Activated CD4-positive, alpha-beta T cell treated with anti-CD3 and anti-CD28 coated beads for 36 hours (primary cell): ENCODE data around the gene TRIM62. TPM values are rescaled to one million over a fixed set of nuclear protein-coding genes. Genes with fewer than 3 reads are reported as not detected.
A peak's percentile ranks its signal among the peaks of the same experiment; 100 is the strongest.

Experiments
- ATAC-seq: fragments of 200-7000 bp; cut with Tn5 transposase; one replicate; pipeline ENCODE4 v1.10.0; 2021; ENCODE audit warnings: mild to moderate bottlenecking, moderate library complexity
- CTCF ChIA-PET: fragments of 350-600 bp; sonication (Branson Sonifier 250); formaldehyde crosslinking; loops from one replicate; lab custom pipeline; 2021; ENCODE audit warnings: antibody characterized with exemption; lab: Charles Lee
- POLR2A ChIA-PET: fragments of 350-600 bp; sonication (Branson Sonifier 250); formaldehyde crosslinking; loops from one replicate; lab custom pipeline; 2021; ENCODE audit warnings: antibody characterized with exemption, inconsistent platforms; lab: Charles Lee
- DNase-seq: peaks from one replicate; pipeline ENCODE4 v3.0.0-alpha.2; 2020
- H3K27ac Mint-ChIP-seq: one replicate; pipeline ENCODE4 v1.8.0; 2021; ENCODE audit warnings: mixed read lengths
- H3K27me3 Mint-ChIP-seq: one replicate; pipeline ENCODE4 v1.8.0; 2021; ENCODE audit warnings: mixed read lengths
- H3K36me3 Mint-ChIP-seq: one replicate; pipeline ENCODE4 v1.8.0; 2021; ENCODE audit warnings: low read depth, mixed read lengths
- H3K4me1 Mint-ChIP-seq: one replicate; pipeline ENCODE4 v1.8.0; 2021; ENCODE audit warnings: mixed read lengths
- H3K4me3 Mint-ChIP-seq: one replicate; pipeline ENCODE4 v1.8.0; 2021; ENCODE audit warnings: mild to moderate bottlenecking, moderate library complexity, mixed read lengths
- H3K9me3 Mint-ChIP-seq: one replicate; pipeline ENCODE4 v1.8.0; 2021; ENCODE audit warnings: low read depth, mixed read lengths
- intact Hi-C, 2 experiments: fragments of 100-400 bp; cut with DNase I in 1 of 2; cut with micrococcal nuclease in 1 of 2; formaldehyde crosslinking; loops; one replicate each; pipeline versions ENCODE4 v1.14.2 to v1.15.1; 2022 to 2024; cut with DNase I, micrococcal nuclease
- total RNA-seq, 2 experiments: library from RNA; stranded (reverse); gene quantifications; one replicate each; pipeline ENCODE4 v1.2.3, GENCODE V29; 2021

Gene TRIM62
- total RNA-seq, 2 experiments from 2014 or later: 3.6 to 3.7 TPM

DNA sequence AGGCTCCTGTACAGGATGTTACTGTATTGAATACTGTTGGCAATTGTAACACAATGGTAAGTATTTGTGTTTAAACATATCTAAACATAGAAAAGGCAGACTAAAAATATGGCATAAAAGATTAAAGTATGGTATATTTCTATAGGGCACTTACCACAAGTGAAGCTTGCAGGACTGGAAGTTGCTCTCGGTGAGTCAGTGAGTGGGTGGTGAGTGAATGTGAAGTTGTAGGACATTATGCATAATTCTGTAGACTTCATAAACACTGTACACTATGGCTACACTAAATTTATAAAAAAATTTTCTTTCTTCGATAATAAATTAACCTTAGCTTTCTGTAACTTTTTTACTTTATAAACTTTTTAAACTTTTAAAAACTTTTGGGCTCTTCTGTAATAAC is 13.7 kb upstream of the TRIM62 start:
- intact Hi-C loops: no loop called here
- POLR2A ChIA-PET: no interaction called here

DNA sequence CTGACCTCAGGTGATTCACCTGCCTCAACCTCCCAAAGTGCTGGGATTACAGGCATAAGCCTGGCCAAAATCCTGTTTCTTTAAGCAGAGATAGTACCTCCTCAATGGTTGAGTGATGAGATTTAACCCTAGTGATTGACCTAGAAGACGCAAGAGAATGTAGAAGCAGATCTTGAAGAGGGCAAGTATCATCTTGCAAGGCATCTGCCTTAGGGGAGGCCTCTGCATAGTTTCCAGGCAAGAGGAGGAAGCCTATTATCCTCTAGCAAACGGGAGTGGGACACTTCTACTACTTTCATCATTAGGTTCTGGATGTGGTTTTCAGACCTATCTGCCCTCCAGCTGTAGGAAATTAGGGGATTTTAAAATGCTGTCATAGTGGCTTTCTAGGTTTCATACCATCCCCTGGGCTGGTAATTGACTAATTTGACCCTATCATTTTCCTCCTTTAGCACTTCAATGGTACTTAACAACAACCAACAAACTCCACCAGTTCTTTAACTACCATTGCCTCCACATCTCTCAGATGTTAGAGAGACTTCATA is 10.0 kb upstream of the TRIM62 start:
- no peak overlapping the region for H3K27ac Mint-ChIP-seq
- POLR2A ChIA-PET: no interaction called here

More for the DNA sequence above, 13.7 kb upstream of the TRIM62 start:
- Mint-ChIP-seq H3K9me3 (no peaks in the 10 kb centered on the region), H3K4me1 (peaks cover 4% of the 10 kb centered on the region), H3K27me3 (peaks cover 9% of the 10 kb centered on the region), H3K4me3 (no peak overlapping the region), H3K27ac (no peak overlapping the region), H3K36me3 (no peaks in the 10 kb centered on the region)
- ATAC-seq (no peak), DNase-seq (peak; percentile 33)
- CTCF ChIA-PET: interaction anchor here (1.2 kb wide), 1 partner anchor 9 kb away, joined by 4 read pairs; no protein-coding TSS in a partner anchor

DNA sequence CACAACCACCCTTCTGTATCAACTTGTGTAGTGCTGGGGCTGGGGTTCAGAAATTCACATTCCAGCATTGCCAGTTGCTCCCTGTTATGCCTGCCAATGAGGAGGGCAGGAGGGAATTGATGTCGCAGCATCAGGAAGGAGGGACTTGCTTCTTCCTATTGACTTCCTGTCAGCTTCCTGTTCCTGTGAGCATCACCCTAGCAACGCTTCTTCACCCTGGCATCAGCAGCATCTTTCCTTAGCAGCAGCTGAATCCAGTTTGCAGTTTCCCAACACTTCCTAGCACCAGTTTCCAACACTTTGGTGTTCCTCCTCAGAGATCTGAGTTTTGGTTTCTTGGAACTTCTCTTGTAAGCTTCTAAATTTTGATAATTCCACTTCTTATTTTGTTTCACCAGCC is 8.9 kb upstream of the TRIM62 start:
- no peak for DNase-seq
- peaks cover 5% of the 10 kb centered on the region for H3K27me3 Mint-ChIP-seq
- CTCF ChIA-PET: no interaction called here
- no peaks in the 10 kb centered on the region for H3K36me3 Mint-ChIP-seq
- H3K4me1 Mint-ChIP-seq: peaks cover 5% of the 10 kb centered on the region
- no peak overlapping the region for H3K4me3 Mint-ChIP-seq
- ATAC-seq: no peak
- POLR2A ChIA-PET: no interaction called here
- intact Hi-C loops: no loop called here
- no peaks in the 10 kb centered on the region for H3K9me3 Mint-ChIP-seq
- H3K27ac Mint-ChIP-seq: no peak overlapping the region

More for the DNA sequence above, 10.0 kb upstream of the TRIM62 start:
- CTCF ChIA-PET: no interaction called here
- no peaks in the 10 kb centered on the region for H3K9me3 Mint-ChIP-seq
- intact Hi-C loops: no loop called here
- DNase-seq: no peak
- H3K4me1 Mint-ChIP-seq: peaks cover 5% of the 10 kb centered on the region
- ATAC-seq: no peak
- H3K27me3 Mint-ChIP-seq: peaks cover 5% of the 10 kb centered on the region
- H3K4me3 Mint-ChIP-seq: no peak overlapping the region
- H3K36me3 Mint-ChIP-seq: no peaks in the 10 kb centered on the region

DNA sequence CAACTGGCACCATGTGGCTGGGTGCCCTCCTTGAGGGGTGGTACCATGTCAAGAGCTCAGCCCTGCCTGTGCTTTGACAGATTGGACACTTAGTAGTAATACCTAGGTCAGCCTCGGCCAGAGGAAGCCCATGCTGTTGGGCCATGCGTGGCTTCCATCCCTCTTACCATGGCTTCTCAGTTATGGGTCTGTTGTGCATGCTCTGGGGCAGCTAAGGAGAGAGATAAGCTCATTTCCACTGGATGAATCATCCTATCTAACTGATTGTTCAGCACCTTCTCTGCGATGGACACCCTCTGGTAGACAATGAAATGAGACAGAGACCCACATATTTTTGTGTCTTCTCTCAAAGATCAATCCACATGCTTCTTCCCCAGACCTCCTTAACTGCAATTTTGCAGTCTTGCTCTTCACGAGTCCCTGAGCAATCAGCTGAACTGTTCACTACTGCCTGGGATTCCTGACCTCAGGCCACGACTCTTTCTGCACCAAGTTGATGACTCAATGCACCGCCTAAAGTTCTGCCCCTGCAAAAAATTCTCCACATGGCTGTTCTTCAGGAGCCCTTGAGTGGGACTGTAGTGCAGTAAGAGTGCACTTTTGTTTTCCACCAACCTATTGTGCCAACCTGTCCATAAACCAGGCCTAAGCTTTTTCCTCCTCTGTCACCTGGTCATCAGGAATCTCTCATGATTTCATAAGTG is 6.9 kb upstream of the TRIM62 start:
- Mint-ChIP-seq H3K9me3 (no peaks in the 10 kb centered on the region), H3K36me3 (no peaks in the 10 kb centered on the region), H3K4me1 (peaks cover 5% of the 10 kb centered on the region), H3K4me3 (no peak overlapping the region), H3K27ac (no peak overlapping the region), H3K27me3 (peaks cover 4% of the 10 kb centered on the region)
- intact Hi-C loops: no loop called here
- ChIA-PET POLR2A (no interaction called here), CTCF (no interaction called here)
- ATAC-seq (no peak), DNase-seq (no peak)

DNA sequence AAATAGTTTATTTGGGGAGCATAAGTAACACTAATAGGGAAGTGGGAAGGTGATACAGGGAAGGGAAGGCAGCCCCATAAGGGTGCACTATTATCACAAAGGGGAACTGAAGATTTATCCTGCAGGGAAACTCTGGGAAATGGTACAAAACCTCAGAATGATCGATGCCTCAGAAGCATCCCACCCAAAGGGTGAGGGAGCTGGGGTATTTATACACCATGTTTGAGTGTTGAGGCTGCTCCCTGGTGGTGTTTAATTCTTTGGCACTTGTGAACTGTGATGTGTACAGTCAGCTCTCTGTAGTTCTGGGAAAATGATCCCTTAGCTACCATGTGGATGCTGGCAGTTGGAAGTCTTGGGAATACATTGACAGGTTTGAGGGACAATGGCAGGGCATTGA is 5.1 kb upstream of the TRIM62 start:
- Mint-ChIP-seq H3K36me3 (no peaks in the 10 kb centered on the region), H3K4me3 (no peak overlapping the region), H3K4me1 (peaks cover 16% of the 10 kb centered on the region), H3K9me3 (no peaks in the 10 kb centered on the region), H3K27me3 (peaks cover 5% of the 10 kb centered on the region), H3K27ac (no peak overlapping the region)
- intact Hi-C loops: no loop called here
- CTCF ChIA-PET: interaction anchor here (0.9 to 1.0 kb wide), 2 partner anchors 9 to 61 kb away, joined by 4 to 5 read pairs; no protein-coding TSS in a partner anchor
- POLR2A ChIA-PET: no interaction called here
- no peak for DNase-seq
- no peak for ATAC-seq

DNA sequence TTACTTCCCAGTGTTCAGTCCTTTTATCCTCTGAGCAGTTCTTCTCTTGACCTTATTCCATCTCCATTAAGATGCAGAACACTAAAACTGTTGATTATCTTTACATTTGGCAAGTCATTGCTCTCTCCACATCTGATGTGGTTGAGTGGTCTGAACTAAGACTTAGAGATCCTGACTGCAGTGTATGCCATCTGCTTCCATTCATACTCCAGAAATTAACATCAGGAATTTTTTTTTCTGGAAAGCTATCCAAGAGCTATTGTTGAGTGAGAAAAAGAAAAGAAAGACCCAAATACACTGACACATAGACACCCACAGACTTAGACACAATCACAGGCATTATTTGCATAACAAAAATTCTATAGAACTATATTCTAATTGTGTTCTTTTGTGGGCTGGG is 3.7 kb upstream of the TRIM62 start:
- Mint-ChIP-seq H3K9me3 (no peaks in the 10 kb centered on the region), H3K27ac (no peak overlapping the region), H3K4me1 (peaks cover 16% of the 10 kb centered on the region), H3K27me3 (peaks cover 5% of the 10 kb centered on the region), H3K4me3 (no peak overlapping the region), H3K36me3 (no peaks in the 10 kb centered on the region)
- DNase-seq (no peak), ATAC-seq (no peak)
- intact Hi-C loops: no loop called here
- CTCF ChIA-PET: no interaction called here
- POLR2A ChIA-PET: no interaction called here

DNA sequence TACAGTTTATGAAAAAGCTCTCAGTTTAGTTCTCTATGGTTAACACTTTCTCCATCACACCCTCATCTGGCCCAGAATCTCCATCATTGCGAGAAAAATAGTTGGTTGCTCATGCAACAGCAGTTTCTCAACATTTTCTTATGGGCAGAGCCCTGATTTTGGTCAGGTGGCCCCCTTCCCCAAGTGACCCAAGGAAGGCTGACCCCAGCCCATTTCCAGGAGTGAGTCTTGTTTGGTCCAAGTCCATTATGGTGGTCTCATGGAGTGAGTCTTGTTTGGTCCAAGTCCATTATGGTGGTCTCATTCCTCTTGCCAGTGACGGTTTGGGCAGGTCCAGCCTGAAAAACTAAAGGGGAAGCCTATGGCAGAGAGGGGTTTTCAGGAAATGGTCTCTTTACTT is 1.5 kb upstream of the TRIM62 start:
- ATAC-seq (no peak), DNase-seq (no peak)
- POLR2A ChIA-PET: interaction anchor here (0.9 kb wide), 1 partner anchor 202 kb away, joined by 4 read pairs; no protein-coding TSS in a partner anchor
- CTCF ChIA-PET: interaction anchor here (0.5 to 0.6 kb wide), 3 partner anchors 250 to 330 kb away, joined by 3 to 4 read pairs (median 3); no protein-coding TSS in a partner anchor
- Mint-ChIP-seq H3K9me3 (no peaks in the 10 kb centered on the region), H3K27me3 (peaks cover 5% of the 10 kb centered on the region), H3K4me1 (peaks cover 25% of the 10 kb centered on the region), H3K27ac (no peak overlapping the region), H3K36me3 (no peaks in the 10 kb centered on the region), H3K4me3 (peak overlapping the region; percentile 9)
- intact Hi-C loops: loop anchor here in 1 of 2 experiments (5.0 kb wide), 1 partner anchor 169 kb away; no protein-coding TSS in a partner anchor

DNA sequence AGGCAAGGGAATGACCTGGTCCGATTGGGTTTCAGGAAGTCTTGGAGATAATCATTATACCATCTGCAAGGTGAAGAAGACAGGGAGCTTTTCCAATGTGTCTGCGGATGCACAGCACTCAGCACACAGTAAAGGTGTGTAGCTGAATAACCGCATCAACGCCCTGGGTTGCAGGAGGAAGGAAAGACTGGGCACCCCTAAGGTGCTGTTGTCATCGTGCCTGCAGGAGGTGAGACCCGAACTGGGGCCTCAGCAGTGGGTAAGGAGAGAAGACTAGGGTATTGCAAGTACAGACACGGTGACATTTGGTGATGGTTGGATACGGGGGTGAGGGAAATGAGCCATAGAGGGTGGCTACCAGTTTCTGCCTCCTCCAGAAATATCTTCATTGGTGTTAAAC is 1.1 kb upstream of the TRIM62 start:
- H3K4me1 Mint-ChIP-seq: peaks cover 25% of the 10 kb centered on the region
- H3K36me3 Mint-ChIP-seq: no peaks in the 10 kb centered on the region
- peaks cover 5% of the 10 kb centered on the region for H3K27me3 Mint-ChIP-seq
- DNase-seq (no peak), ATAC-seq (no peak)
- CTCF ChIA-PET: interaction anchor here (0.5 to 0.6 kb wide), 3 partner anchors 250 to 330 kb away, joined by 3 to 4 read pairs (median 3); no protein-coding TSS in a partner anchor
- intact Hi-C loops: loop anchor here (1.0 to 5.0 kb wide), 4 partner anchors 102 to 289 kb away; partner anchors contain the start of genes AZIN2 (in 1 of the 2), PHC2 (in 1 of the 2) and ZSCAN20 (in 1 of the 2)
- POLR2A ChIA-PET: interaction anchor here (0.9 kb wide), 1 partner anchor 202 kb away, joined by 4 read pairs; no protein-coding TSS in a partner anchor
- H3K4me3 Mint-ChIP-seq: peak overlapping the region; percentile 79
- no peaks in the 10 kb centered on the region for H3K9me3 Mint-ChIP-seq
- H3K27ac Mint-ChIP-seq: no peak overlapping the region

DNA sequence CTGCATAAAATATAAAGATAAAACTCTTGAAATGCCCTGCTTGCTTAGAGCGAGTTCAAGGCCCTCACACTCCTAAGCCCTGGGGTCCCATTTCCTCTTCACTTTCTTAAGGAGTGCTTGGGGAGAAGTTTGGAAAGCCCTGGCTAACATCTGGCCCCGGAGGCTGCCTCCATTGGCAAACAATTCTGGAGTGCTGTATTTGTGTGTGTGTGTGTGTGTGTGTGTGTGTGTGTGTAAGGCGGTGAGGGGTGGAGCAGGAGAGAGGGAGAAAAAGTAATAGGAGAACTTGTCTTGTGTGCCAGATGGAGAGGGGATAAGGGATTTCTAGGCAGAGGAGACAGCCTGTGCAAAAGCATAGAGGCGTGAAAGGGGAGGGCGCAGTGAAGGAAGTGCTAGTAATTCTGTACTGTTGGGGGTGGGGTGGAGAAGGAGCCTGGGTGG is 578 bp upstream of the TRIM62 start:
- Mint-ChIP-seq H3K4me1 (peaks cover 25% of the 10 kb centered on the region), H3K9me3 (no peaks in the 10 kb centered on the region), H3K27me3 (peaks cover 5% of the 10 kb centered on the region), H3K36me3 (no peaks in the 10 kb centered on the region), H3K27ac (no peak overlapping the region), H3K4me3 (peak overlapping the region; percentile 79)
- ChIA-PET CTCF (interaction anchor here (1.9 kb wide), 1 partner anchor 55 kb away, joined by 10 read pairs; no protein-coding TSS in a partner anchor), POLR2A (interaction anchor here (0.9 to 2.1 kb wide), 2 partner anchors 55 to 201 kb away, joined by 4 to 14 read pairs; no protein-coding TSS in a partner anchor)
- DNase-seq: no peak
- intact Hi-C loops: loop anchor here (1.0 to 5.0 kb wide), 4 partner anchors 101 to 290 kb away; partner anchors contain the start of genes AZIN2 (in 1 of the 2), PHC2 (in 1 of the 2) and ZSCAN20 (in 1 of the 2)
- no peak for ATAC-seq

DNA sequence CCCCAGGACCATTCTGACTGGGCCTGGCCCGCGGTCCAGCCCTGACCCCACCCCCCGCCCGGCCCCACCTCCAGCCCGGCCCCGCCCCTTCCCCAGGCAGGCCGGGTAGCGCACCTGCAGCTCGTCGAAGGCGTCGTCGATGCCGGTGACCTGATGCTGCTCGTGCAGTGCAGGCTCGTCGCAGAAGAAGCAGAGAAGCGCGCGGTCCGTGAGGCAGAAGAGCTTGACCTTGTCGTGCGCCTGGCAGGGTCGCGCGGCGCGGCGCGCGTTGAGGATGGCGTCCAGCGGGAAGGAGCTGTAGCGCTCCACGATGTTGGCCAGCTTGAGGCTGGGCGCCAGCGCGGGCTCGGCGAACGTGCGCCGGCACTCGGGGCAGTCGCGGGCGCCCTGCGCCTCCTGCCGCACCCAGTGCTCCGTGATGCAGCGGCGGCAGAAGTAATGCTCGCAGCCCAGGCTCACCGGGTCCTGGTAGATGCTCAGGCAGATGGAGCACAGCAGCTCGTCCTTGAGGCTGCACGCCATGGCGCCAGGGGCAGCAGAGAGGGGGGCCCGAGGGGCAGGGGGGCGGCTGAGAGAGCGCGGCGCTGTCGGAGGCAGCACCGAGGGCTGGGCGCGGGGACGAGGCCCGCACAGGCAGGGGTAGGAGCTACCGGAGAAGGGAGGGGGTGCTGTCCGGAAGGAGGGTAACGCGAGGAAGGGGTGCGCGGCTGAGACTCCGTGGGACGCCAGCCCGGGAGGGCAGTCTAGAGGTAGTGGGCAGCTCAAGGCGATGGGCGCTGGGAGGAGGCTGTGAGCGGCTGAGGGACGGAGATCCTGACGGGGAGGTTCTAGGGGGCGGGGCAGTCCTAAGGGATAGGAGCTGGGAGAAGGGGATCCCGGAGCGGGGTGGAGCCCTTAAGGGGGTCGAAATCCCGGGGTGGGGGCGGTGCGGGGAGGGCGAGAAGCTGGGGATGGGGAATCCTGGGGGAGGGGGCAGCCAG is 642 bp downstream of the TRIM62 start:
- no peaks in the 10 kb centered on the region for H3K9me3 Mint-ChIP-seq
- peak; percentile 94 for ATAC-seq
- CTCF ChIA-PET: interaction anchor here (0.9 to 1.9 kb wide), 8 partner anchors 9 to 305 kb away, joined by 3 to 10 read pairs (median 4); no protein-coding TSS in a partner anchor
- peak overlapping the region; percentile 74 for H3K27ac Mint-ChIP-seq
- peaks cover 25% of the 10 kb centered on the region for H3K4me1 Mint-ChIP-seq
- no peaks in the 10 kb centered on the region for H3K36me3 Mint-ChIP-seq
- H3K27me3 Mint-ChIP-seq: peaks cover 5% of the 10 kb centered on the region
- intact Hi-C loops: loop anchor here (1.0 to 5.0 kb wide), 6 partner anchors 54 to 364 kb away; partner anchors contain the start of genes S100PBP (in 1 of the 2) and YARS1 (in 1 of the 2)
- peak; percentile 90 for DNase-seq
- POLR2A ChIA-PET: interaction anchor here (0.5 to 2.1 kb wide), 2 partner anchors 54 to 193 kb away, joined by 8 to 14 read pairs; no protein-coding TSS in a partner anchor
- H3K4me3 Mint-ChIP-seq: peak overlapping the region; percentile 79
